GM12878 (cell line): ENCODE measurements around the gene CDKN1B. TPM values are rescaled to one million over a fixed set of nuclear protein-coding genes. Genes with fewer than 3 reads are reported as not detected.

Source experiments
- ATAC-seq: fragments of 200-7000 bp; cut with Tn5 transposase; 3 replicates; pipeline ENCODE4 v1.9.1; 2020; ENCODE audit warnings: mild to moderate bottlenecking, moderate library complexity
- BruUV-seq: library from RNA; stranded (reverse); fragments of 400-500 nt; replicated peaks from 2 replicates; lab custom pipeline; 2021; lab: Mats Ljungman, UMichigan
- CTCF ChIA-PET: fragments of 300-600 bp; sonication (Branson Sonifier 250); formaldehyde crosslinking; extraction: SDS; loops from one replicate; lab custom pipeline; 2021; ENCODE audit warnings: inconsistent platforms; lab: Yijun Ruan, JAX
- POLR2A ChIA-PET: fragments of 350-600 bp; formaldehyde crosslinking; extraction: SDS; loops from one replicate; lab custom pipeline; 2021; ENCODE audit warnings: inconsistent platforms; lab: Charles Lee
- RAD21 ChIA-PET: fragments of 300-600 bp; sonication (Branson Sonifier 250); formaldehyde crosslinking; loops from one replicate; lab custom pipeline; 2023; ENCODE audit warnings: antibody characterized with exemption; ENCODE audit not compliant: unreplicated experiment; lab: Charles Lee
- SMC1A ChIA-PET: fragments of 300-600 bp; sonication (Branson Sonifier 250); formaldehyde crosslinking; loops from one replicate; lab custom pipeline; 2023; ENCODE audit not compliant: unreplicated experiment, uncharacterized antibody; lab: Charles Lee
- DNase-seq: peaks from one replicate; pipeline ENCODE4 v3.0.0-alpha.2; 2011; ENCODE audit warnings: low read depth, low spot score
- FAIRE-seq: peaks from 3 replicates; lab custom pipeline; 2011; peaks lifted over from hg19 to GRCh38; lab: Jason Lieb, UNC
- H2AFZ ChIP-seq: 2 replicates; pipeline ENCODE4 v1.6.0; 2011; ENCODE audit warnings: low read depth, low read length, control low read depth; ENCODE audit not compliant: control insufficient read depth
- H3K27ac ChIP-seq: 2 replicates; pipeline ENCODE4 v1.5.1; 2011; ENCODE audit warnings: control low read depth; ENCODE audit not compliant: control insufficient read depth, insufficient read depth
- H3K27me3 ChIP-seq, 2 experiments: replicated peaks in 1 of 2; 2 replicates each; pipeline versions ENCODE4 v1.6.0 to v1.6.1; 2011; ENCODE audit warnings: low read length in 1 of 2; ENCODE audit not compliant: control insufficient read depth in 2 of 2, insufficient read depth in 2 of 2
- H3K36me3 ChIP-seq, 2 experiments: 2 replicates each; pipeline ENCODE4 v1.5.1; 2011; ENCODE audit warnings: low read length in 1 of 2; ENCODE audit not compliant: control insufficient read depth in 2 of 2, insufficient read depth in 2 of 2
- H3K4me1 ChIP-seq: 2 replicates; pipeline ENCODE4 v1.6.1; 2011; ENCODE audit warnings: mild to moderate bottlenecking, low read length, moderate library complexity, mixed read lengths; ENCODE audit not compliant: control insufficient read depth, insufficient read depth
- H3K4me2 ChIP-seq: 2 replicates; pipeline ENCODE4 v1.6.0; 2011; ENCODE audit warnings: control low read depth; ENCODE audit not compliant: control insufficient read depth, insufficient read depth
- H3K4me3 ChIP-seq: fragments of 200-600 bp; sonication (generic); 2 replicates; pipeline ENCODE4 v1.5.1; 2016
- H3K79me2 ChIP-seq: 2 replicates; pipeline ENCODE4 v1.6.0; 2011; ENCODE audit warnings: low read length; ENCODE audit not compliant: control insufficient read depth, insufficient read depth
- H3K9ac ChIP-seq: 2 replicates; pipeline ENCODE4 v1.8.0; 2011; ENCODE audit warnings: low read length, control low read depth, mixed read lengths; ENCODE audit not compliant: control insufficient read depth, insufficient read depth
- H3K9me3 ChIP-seq: replicated peaks from 3 replicates; pipeline ENCODE4 v1.5.1; 2011; ENCODE audit warnings: mild to moderate bottlenecking, low read length; ENCODE audit not compliant: control insufficient read depth, insufficient read depth
- H4K20me1 ChIP-seq: 2 replicates; pipeline ENCODE4 v1.6.0; 2011; ENCODE audit not compliant: control insufficient read depth, insufficient read depth
- BACH1 ChIP-seq: fragments of 450-650 bp; IDR thresholded peaks from 2 replicates; pipeline ENCODE4 v1.6.1; 2017; ENCODE audit warnings: mild to moderate bottlenecking, borderline replicate concordance
- BRCA1 ChIP-seq: IDR thresholded peaks from 2 replicates; pipeline ENCODE4 v1.6.1; 2011; ENCODE audit warnings: low read depth, low read length, improper control_type of control experiment
- CBFB ChIP-seq: IDR thresholded peaks from 2 replicates; pipeline ENCODE4 v1.6.1; 2016; ENCODE audit warnings: antibody characterized with exemption, low read depth
- CHD2 ChIP-seq: IDR thresholded peaks from 2 replicates; pipeline ENCODE4 v1.6.1; 2011; ENCODE audit warnings: low read depth, low read length, improper control_type of control experiment, borderline replicate concordance
- CTCF ChIP-seq, 3 experiments: IDR thresholded peaks in 2 of 3; conservative IDR thresholded peaks in 1 of 3; 2 replicates each; pipeline ENCODE4 v1.5.1; 2011; ENCODE audit warnings: low read depth in 3 of 3, low read length in 3 of 3, mild to moderate bottlenecking in 3 of 3, control low read depth in 2 of 3, moderate library complexity in 2 of 3, inconsistent platforms in 1 of 3, mixed read lengths in 1 of 3; ENCODE audit not compliant: control insufficient read depth in 2 of 3, insufficient read depth in 1 of 3; ENCODE audit errors: extremely low read depth in 1 of 3
- FOXK2 ChIP-seq: fragments of 450-650 bp; IDR thresholded peaks from 2 replicates; pipeline ENCODE4 v1.6.1; 2017; ENCODE audit warnings: mild to moderate bottlenecking, moderate library complexity
- IRF5 ChIP-seq: fragments of 450-650 bp; IDR thresholded peaks from 2 replicates; pipeline ENCODE4 v1.6.1; 2017; ENCODE audit warnings: borderline replicate concordance
- KAT2A ChIP-seq: conservative IDR thresholded peaks from 2 replicates; pipeline ENCODE4 v1.6.1; 2011; ENCODE audit warnings: low read depth, low read length; ENCODE audit not compliant: control insufficient read depth
- SPI1 ChIP-seq: IDR thresholded peaks from 2 replicates; pipeline ENCODE4 v1.6.1; 2011; ENCODE audit warnings: low read depth, mild to moderate bottlenecking, low read length, moderate library complexity, borderline replicate concordance; ENCODE audit not compliant: insufficient read depth
- STAT1 ChIP-seq: fragments of 450-650 bp; conservative IDR thresholded peaks from 2 replicates; pipeline ENCODE4 v1.6.1; 2014; ENCODE audit warnings: antibody characterized with exemption, mild to moderate bottlenecking
- SUPT20H ChIP-seq: IDR thresholded peaks from 2 replicates; pipeline ENCODE4 v1.6.1; 2011; ENCODE audit warnings: low read depth, mild to moderate bottlenecking, low read length, moderate library complexity, borderline replicate concordance; ENCODE audit not compliant: control insufficient read depth
- SUZ12 ChIP-seq: fragments of 200-600 bp; sonication (generic); IDR thresholded peaks from one replicate; pipeline ENCODE4 v1.6.1; 2018; ENCODE audit warnings: antibody characterized with exemption, mild to moderate bottlenecking; ENCODE audit not compliant: unreplicated experiment
- YY1 ChIP-seq: IDR thresholded peaks from 2 replicates; pipeline ENCODE4 v1.6.1; 2011; ENCODE audit warnings: low read depth, mild to moderate bottlenecking, low read length
- ZBTB11 ChIP-seq: fragments of 450-650 bp; formaldehyde crosslinking; IDR thresholded peaks from 2 replicates; pipeline ENCODE4 v1.5.0; 2022; ENCODE audit warnings: mild to moderate bottlenecking, missing genetic modification characterization
- WGBS: methylation state at CpG from one replicate; pipeline ENCODE4 v1.1.6; 2016; ENCODE audit warnings: low lambda C conversion rate; ENCODE audit not compliant: insufficient replicate concordance, insufficient coverage; ENCODE audit errors: missing lambda C conversion rate; 5-methylcytosine and 5-hydroxymethylcytosine counted together
- in situ Hi-C: fragments of 300-500 bp; cut with MboI; formaldehyde crosslinking; loops from 9 replicates; pipeline ENCODE4 v1.14.3; 2018; ENCODE audit warnings: mixed read lengths
- intact Hi-C: fragments of 100-400 bp; cut with micrococcal nuclease; formaldehyde crosslinking; loops from one replicate; pipeline ENCODE4 v1.14.2; 2022; ENCODE audit not compliant: unreplicated experiment
- polyA plus RNA-seq, 11 experiments: library from polyadenylated mRNA; depleted of rRNA in 4 of 11; unstranded in 6 of 11; stranded (reverse) in 5 of 11; fragments of >200 nt; fragmentation: Nextera tagmentation in 4 of 11; fragmentation: Illumina TruSeq in 1 of 11; extraction: Ambion mirVana in 4 of 11; extraction: Trizol in 1 of 11; gene quantifications; 1 replicate in 1 of 11; 2 replicates in 10 of 11; pipeline versions ENCODE4 v1.2.1 to v1.2.3, GENCODE V29; 2011 to 2016; ENCODE audit warnings: inconsistent platforms in 2 of 11, missing spikeins in 2 of 11, low read depth in 1 of 11
- total RNA-seq, 4 experiments: library from RNA; depleted of rRNA in 3 of 4; stranded (reverse); fragments of >200 nt in 3 of 4; fragmentation: Illumina TruSeq in 1 of 4; extraction: Trizol in 1 of 4; gene quantifications; 2 replicates each; pipeline versions ENCODE4 v1.2.1 to v1.2.3, GENCODE V29; 2013 to 2021

CDKN1B gene
- total and polyA plus RNA-seq, 10 of the 15 experiments (the other 5 are each of a cell fraction or from before 2014, with no cell fraction given), result 4.2 to 39.1 (median 23.1) TPM

- TF ChIP-seq CTCF (IDR thresholded peaks at IDR 0.05 in 2 of 3, conservative IDR thresholded peaks at IDR 0.05 in 1 of 3; ENCODE audit: control insufficient read depth in 2 of 3, extremely low read depth in 1 of 3, insufficient read depth in 1 of 3, low read depth in 3 of 3, low read length in 3 of 3), result no peak
- TF ChIP-seq BRCA1, result no peak
- TF ChIP-seq BACH1, result 0 out of 2 replicates have a peak, but pooled peaks have one; percentile 38
- no peak for TF ChIP-seq STAT1
- TF ChIP-seq YY1, result peak; percentile 94
- no peak for TF ChIP-seq CHD2
- no peak for TF ChIP-seq SPI1
- no peak for TF ChIP-seq SUZ12
- TF ChIP-seq, all 136 proteins: peak for 40
Measured at GRCh38 chr12:12716793-12717585, at the start of gene CDKN1B (continued).

GRCh38 chr12:12668005-12668404, 49.2 kb upstream of the CDKN1B start:
- no peak overlapping the region for H3K9ac ChIP-seq
- POLR2A ChIA-PET, result no interaction called here
- SMC1A ChIA-PET, result interaction anchor here (1.0 to 1.4 kb wide), 4 partner anchors 13 to 312 kb away, joined by 3 to 6 read pairs (median 4); partner anchors contain the start of gene BORCS5
- ATAC-seq, result no peak
- no peak for TF ChIP-seq SUPT20H
- TF ChIP-seq FOXK2, result no peak
- TF ChIP-seq CBFB, result no peak
- TF ChIP-seq ZBTB11 (CRISPR knock-in tag), result no peak
- no peak for TF ChIP-seq IRF5
- no peak for TF ChIP-seq KAT2A
- no peak overlapping the region for H3K4me2 ChIP-seq
- in situ Hi-C loops (no loop called here), intact Hi-C loops (no loop called here)
- RAD21 ChIA-PET, result interaction anchor here (0.6 to 1.6 kb wide), 2 partner anchors 69 to 283 kb away, joined by 3 read pairs; no protein-coding TSS in a partner anchor
- H3K79me2 ChIP-seq, result no peaks in the 10 kb centered on the region
- H2AFZ ChIP-seq, result no peak overlapping the region
- no peak for FAIRE-seq
- H3K4me1 ChIP-seq, result peaks cover 12% of the 10 kb centered on the region; the same call in 1 of the 2 replicates
- H4K20me1 ChIP-seq, result no peaks in the 10 kb centered on the region
- no peak for DNase-seq
- H3K27ac ChIP-seq, result no peak overlapping the region
- no peaks in the 10 kb centered on the region for H3K36me3 ChIP-seq
- no peaks in the 10 kb centered on the region for H3K9me3 ChIP-seq
- no peaks in the 10 kb centered on the region for H3K27me3 ChIP-seq
- no peak overlapping the region for H3K4me3 ChIP-seq
- BruUV-seq, result no TSS peak
- 97% methylated on average over 1 of the region's 1 CpG for whole genome bisulfite sequencing
- CTCF ChIA-PET, result interaction anchor here (0.7 to 2.9 kb wide), 2 partner anchors 12 kb away, joined by 3 to 10 read pairs; no protein-coding TSS in a partner anchor
